ENCODE measurements around the gene MTM1.

Gene MTM1

DNA sequence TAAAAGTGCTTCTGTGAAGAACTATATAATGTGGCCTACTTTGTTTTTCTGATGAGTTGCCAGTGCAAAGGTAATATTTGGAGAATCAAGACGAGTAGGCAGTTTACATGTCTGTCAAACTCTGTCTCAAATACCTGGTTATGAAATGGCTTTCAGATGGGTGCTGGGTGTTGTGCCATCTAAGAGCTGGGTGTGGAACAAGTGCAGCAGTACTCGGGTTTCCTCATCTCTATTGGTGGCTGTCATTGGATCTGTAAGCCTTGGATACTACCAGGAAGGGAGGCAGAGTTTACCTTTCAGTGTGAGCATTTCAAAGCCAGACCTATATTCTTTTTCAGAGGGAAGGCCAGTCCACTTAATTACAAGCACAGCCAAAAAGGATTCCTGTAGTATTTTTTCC, 37.2 kb downstream of the MTM1 start:
- DNase-seq (ENCODE audit: low spot score) = no peak

DNA sequence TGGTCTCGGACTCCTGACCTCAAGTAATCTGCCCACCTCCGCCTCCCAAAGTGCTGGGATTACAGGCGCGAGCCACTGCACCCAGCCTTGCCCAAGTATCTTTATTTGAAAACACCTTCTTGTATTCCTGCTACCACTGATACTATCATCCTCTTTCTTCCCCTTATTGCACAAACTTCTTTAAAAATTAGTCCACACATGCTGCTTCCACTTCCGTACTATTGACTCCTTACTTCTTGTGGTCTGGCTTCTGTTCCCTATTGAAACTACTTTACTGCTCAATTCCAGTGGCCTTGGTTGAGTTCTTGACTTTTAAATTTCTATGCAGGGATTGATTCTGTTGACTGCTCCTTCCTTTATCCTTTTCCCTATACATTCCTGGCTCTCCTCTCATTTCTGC, 38.8 kb downstream of the MTM1 start:
- no peak for DNase-seq (ENCODE audit: low spot score)

DNA sequence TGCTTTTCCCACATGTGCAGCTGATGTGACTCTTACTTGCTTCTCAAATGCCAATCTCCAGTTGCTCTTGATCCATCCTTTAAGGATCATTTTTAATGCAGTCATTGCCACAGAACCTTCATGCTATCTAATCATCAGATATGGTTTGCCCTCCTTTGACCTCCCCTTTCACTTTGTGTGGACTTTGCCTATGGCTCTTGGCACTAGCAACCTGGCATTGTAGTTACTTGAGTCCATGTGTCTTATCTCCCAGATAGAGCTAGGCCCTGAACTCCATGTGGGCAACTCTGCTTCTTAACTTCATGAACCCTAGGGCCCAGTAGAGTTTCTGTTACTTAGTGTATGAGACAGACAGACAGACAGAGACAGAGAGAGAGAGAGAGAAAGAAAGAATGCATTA, 41.6 kb downstream of the MTM1 start:
- no peak for DNase-seq (ENCODE audit: low spot score)

DNA sequence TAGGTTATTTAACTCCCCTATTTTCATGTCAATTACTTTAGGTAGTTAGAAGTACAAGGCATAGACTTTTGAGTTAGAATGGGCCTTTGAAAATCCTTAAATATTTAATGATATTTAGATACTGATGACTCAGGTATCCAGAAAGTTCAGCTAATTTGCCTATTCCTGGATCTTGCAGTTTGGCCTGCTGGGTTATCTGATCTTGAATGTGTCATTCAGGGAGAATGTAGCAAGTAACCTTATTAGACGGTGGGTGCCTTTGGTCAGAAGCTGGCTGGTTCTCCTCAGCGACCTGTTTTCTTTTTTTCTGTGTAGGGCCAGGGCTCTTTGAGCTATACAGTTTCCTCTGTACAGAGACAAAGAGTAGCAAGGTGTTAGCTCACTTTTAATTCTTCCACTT, 42.0 kb downstream of the MTM1 start:
- DNase-seq (ENCODE audit: low spot score) = no peak

DNA sequence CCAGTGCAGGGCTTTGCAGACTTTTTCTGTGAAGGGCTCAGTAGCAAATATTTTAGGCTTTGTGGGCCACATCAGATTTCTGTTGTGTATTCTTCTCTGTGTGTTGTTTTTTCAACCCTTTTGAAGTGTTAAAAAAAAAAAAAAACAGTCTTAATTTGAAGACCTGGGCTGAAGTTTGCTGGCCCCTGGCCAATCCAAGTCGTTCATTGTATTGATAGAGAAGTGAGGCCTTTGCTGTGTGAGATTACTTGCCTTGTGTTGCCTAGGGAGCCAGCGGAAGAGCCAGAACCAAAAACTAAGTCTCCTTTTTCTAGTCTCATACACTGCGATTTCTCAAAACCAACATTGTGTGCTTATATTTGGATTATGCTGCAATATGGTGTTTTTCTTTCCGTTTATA, 46.9 kb downstream of the MTM1 start:
- DNase-seq (ENCODE audit: low spot score) = no peak

DNA sequence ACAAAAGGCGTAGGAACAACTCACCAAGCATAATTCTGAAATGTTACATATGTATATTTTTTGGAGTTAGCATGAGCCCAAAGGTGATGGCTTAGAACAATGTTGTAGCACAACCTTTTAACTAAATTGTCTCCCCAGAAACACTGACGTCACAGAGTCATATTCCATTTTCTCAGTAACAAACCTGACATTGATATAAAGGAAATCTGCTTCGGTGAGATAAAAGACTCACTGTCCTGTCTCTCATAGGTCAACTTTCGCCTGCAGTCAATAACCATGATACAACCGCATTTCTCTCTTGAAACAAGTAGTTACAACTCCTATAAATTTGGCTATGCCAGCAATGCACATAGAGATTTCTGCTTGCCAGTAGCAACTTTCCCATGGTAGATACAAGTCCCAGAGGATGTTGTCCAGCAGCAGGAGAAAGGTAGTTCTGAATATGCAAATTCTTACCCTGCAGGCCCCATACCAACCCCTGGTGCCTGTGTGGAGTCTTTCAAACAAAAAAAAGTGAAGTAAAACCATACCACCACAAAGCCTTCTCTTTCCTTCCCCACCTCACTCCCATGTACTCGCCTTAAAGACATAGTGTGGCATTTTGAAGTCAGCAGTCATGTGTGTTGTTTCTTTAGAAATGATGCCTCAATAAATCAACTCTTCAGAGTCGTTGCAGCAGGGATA, 47.9 kb downstream of the MTM1 start:
- DNase-seq (ENCODE audit: low spot score) = no peak

DNA sequence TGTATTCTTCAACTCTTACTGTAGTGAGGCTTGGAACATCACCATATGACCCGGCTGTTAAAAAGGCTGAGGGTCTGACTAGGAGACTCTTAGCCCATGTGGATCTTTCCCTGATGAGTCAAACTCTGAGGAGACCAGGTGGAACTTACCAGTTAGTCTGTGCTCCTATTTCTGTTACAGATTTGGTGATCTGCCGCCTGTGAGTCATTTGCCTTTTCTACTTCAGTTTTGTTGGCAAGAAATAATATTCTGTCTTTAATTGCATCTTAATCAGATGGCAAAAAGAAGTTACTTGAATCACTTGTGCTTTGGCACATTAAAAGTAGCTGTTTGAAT, 48.4 kb downstream of the MTM1 start:
- no peak for DNase-seq (ENCODE audit: low spot score)

DNA sequence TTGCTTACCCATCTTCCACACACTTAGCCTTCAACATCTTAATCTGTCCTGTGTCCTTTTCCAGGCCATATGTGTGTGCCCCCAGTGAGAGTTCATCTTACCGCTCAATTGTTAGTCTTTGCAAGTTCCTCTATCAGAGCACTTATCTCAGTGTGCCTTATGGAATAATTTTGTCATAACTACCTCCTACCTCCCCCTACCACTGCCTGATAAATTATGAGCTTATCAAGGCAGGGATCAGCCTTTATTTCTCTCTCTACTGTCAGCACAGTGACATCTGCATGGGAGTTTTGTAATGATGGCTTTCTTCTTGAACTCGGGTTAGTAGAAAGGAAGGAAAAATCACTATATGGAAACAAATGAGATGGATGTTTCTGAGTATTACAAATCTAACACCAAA, 53.2 kb downstream of the MTM1 start:
- DNase-seq (ENCODE audit: low spot score) = no peak

DNA sequence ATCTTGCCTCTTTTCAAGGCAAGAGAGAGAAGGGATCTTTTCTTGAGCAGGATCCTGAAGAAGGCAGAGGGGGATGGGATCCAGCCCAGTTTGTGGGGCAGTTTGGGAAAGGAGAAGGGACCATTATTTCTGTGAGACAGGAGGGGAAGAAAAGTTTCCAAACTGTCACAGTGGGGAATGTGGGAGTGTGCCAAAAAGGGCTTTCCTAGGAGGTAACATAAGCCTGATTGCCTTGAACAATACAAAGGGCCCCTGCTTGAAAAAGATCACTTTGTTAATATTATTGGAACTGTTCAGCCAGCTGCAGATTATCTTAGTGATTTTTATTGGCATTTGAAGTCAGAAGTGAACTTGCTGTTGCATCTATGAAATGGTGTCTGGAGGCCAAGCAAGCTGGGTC, 55.2 kb downstream of the MTM1 start:
- DNase-seq (ENCODE audit: low spot score) = no peak

DNA sequence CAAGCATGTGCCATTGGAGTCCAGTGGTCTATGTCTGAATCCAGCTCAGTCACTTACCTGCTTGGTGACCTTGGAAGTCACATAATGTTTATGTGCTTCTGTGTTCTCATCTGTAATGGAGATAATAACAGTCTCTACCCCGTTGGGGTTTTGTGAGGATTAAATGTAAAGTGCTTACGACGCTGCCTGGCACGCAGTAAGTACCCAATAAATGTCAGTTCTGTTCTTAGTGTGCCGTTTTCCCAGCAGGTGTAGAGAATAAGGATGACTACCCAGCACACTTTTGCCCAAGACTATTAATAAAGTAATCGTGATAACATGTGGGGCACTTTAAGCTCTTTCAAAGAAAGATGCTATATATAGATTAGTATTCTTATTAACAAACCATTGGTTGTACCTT, 56.7 kb downstream of the MTM1 start:
- no peak for DNase-seq (ENCODE audit: low spot score)

DNA sequence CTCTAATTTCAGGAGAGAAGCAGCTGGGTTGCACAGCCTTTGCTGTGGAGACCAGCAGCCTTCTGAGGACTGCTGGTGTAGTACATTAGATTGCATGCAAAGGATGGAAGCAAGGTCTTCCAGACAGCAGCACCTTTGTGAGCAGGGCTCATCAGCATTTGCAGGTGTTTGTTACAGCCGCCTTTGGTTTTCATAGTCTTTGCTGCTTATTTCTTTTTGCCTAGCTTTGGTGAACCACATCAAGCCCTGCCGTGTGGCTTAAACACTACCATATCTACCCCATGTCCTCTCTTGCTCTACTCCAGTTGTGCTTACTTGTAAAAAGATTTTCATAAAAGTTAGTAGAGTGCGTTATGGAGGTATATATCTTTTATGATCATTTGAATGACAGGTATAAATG, 57.5 kb downstream of the MTM1 start:
- DNase-seq (ENCODE audit: low spot score) = no peak

DNA sequence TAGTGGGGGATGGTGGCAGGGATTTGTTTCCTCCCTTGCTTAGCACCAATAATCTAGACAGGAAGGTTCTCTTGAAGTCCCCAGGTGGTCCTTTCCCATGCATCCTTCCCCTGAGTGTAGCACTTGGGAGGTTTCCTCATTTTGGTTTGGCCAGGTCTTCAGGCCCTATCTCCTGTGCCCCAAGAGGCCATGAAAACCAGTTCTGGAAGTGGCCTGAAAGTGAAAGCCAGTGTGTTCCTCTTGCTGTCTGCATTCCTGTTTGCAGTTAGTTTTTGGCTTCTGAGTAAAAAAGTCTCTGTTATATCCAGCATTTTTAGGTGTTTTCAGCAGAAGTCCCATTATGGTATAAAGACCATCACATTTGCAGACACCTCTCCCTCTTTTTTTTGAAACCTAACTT, 59.5 kb downstream of the MTM1 start:
- DNase-seq (ENCODE audit: low spot score) = no peak

DNA sequence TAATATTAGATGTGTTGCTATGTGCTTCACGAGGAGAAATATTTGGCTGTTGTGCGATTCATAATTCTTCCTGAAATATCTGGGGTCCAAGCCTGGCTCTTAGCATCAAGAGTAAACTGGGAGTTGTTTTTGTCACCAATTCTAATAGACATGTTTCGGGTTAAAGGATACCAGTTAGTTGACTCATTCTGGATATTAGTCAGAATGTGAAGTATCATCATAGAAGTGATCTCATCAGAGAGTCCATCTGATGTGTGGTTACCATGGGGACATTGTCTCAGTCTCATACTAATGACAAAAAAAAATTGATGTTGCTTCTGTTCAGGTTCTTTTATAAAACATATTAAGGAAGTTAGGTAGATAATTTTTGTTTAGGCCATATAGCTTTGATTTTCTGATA, 67.5 kb downstream of the MTM1 start:
- no peak for DNase-seq (ENCODE audit: low spot score)

DNA sequence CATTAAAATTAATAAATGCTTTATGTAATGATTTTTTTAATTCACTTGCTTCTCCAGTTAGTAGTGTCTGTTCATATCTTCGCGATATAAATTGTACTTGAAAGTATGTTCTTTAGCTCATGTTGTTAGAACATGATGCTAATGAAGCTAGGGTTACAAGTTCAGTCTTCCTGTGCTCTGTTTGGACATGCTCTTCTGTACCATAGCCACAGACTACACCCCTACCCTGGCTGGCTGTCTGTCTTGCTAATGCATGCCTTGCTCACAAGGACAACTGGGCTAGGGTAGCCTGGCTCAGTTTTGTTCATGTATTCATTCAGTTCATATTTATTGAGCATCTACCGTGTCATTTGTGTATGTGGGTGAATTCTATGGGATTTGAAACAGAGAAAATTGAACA, 74.0 kb downstream of the MTM1 start:
- no peak for DNase-seq (ENCODE audit: low spot score)

DNA sequence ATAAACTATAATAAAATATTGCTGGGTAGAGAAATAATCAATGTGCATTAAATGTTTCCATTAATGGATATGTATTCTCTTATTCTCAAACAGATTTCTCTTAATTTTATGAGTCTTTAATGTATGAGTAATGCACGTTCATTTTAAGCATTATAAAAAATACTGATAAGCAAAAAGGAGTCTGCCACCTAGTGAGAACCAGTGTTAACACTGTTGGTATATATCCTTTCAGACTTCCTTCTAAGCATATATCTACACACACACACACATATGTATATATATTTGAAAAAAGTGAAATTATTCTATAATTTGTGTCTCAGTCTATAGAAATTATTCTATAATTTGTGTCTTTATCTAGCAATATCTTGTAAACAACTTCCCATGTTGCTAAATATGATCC, 74.8 kb downstream of the MTM1 start:
- no peak for DNase-seq (ENCODE audit: low spot score)

DNA sequence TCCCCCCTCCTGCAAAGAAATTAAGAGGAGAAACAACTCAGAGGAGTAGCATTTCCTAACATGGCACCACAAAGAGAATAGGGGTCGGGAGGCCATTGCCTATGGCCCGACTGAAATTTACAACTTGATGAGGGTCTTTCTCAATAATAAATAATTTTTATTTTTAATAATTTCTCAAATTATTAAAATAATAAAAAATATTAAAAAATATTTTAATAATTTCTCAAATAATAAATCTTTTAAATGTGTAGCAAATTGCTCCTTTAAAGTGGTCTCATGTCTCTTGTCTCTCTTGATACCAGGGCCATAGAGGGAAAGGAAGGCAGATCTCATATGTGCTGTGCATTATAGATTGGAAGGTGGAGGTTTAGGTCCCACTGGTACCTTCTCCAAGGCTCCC, 75.5 kb downstream of the MTM1 start:
- DNase-seq (ENCODE audit: low spot score) = no peak

DNA sequence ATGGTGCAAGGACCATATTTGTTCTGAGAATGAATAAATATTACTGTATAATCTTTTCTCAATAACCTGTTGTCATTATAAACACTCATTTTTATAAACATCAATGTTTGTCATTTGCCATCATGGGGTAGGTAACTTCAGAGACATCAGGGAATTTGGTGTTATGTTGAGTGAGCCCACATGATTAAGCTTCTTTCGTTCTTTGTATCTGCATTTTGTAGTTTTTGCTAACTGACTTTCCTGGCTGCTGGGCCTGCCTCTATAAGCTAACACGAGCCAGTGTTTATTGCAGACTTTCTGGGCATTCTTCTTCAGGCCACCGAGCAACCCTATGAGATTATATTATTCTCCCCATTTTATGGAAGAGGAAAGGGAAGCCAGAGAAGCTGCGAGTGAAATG, 76.0 kb downstream of the MTM1 start:
- no peak for DNase-seq (ENCODE audit: low spot score)

DNA sequence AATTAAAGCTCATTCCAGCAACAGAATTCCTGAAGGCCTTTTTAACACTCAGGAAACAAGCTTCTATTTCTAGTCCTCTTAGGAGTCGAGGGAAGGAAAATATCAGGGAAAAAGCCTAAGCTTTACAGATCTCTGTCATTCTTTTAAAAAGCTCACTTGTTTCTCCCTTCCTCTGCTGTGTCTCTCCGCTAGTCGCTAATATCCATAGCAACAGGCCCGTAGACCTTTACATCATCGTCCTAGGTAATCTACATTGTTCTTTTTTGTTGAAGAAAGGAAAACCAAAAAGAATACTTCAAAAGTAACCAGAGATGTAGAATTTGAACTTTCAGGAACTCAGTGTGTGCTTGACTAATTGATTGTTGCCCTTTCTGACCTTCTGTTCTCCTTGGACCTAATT, 78.9 kb downstream of the MTM1 start:
- DNase-seq (ENCODE audit: low spot score) = no peak

DNA sequence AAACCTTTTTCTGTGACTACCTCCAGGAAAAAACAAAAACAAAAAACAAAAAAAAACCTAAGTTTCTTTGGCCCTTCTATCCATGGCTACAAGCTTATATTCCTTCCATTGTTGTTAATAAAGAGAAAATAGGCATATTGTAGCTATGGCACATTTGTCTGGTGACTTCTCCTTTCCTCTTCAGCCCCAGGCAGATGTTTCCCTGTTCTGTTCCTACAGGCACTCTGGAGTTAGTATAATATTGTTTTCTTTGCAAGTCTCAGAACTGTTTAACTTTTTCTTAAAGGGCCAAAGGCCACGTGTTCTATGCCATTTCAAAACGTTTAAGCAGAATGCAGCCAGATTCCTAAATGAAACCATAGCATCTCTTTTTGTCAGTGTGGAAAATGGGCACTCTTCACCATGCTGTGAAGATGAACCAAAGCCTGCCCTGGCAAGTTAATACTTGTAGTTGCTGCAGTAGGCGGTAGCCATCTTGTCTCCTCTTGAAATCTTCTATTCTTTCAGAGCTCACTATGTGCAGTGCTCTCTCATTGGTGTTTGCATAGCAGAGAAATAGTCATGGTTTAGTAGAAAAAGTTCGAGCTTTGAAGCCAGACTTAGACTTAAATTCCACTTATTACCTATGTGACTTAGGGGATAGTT, 80.0 kb downstream of the MTM1 start:
- DNase-seq (ENCODE audit: low spot score) = no peak

DNA sequence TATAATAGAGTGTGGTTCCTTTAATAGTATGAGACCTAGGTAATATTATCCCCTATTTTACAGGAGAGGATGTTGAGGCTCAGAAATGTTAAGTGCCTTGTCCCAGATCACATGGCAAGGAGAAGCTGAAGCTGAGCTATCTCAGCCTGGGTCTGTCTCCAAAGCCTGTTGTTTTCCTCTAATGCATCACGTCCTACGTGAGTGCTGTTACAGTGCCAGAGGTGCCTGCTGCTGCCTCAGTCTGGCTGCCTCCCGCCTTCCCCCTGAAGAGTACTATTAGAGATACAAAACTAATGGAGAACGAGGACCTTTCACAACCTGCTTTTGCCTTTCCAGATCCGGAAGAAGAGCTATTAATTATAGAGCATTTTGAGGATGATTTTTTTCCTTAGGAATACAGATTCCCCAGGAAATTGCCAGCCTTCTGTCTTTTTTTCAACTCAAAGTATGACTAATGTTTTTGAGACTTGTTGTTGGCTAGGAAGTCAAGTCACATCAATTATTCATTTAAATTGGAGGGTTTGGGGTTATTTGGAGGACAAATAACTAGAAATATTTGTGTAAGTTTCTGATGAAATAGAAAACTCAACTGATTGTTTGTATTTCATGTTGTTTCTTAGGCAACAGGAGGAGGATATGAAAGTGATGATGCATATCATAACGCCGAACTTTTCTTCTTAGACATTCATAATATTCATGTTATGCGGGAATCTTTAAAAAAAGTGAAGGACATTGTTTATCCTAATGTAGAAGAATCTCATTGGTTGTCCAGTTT, 80.9 kb downstream of the MTM1 start:
- no peak for DNase-seq (ENCODE audit: low spot score)

DNA sequence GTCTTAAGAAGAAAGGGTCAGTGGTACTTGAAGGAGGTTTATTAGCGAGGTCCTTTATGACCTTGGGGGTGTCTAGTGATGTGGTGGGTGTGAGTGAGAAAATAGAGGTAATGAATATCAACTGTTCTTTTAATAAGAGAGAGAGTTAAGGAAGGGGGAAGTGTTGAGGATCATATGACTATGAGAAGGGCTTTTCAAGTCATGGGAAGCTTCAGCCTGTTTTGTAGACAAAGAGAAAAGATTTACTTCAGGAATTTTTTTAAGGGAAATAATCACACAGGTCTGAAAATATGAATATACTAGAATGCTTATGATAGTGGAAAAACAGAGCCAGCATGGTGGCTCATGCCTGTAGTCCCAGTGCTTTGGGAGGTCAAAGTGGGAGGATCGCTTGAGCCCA, 83.5 kb downstream of the MTM1 start:
- no peak for DNase-seq (ENCODE audit: low spot score)

DNA sequence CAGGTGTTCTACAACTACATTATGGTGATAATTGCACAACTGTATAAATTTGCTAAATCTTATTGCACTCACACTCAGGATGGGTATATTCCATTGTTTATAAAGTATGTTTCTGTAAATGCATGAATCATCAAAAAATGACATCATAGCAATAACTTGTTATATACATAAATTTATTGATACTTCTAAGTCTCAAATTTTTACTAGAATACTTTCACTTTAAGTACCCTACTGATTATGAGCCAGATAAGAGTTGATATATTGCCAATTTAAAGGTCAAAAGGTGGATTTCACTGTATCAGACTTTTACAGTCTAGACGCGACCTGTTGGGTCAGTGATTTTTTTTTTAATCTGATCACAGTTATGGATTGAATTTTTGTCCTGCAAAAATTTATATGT, 87.4 kb downstream of the MTM1 start:
- DNase-seq (ENCODE audit: low spot score) = no peak

DNA sequence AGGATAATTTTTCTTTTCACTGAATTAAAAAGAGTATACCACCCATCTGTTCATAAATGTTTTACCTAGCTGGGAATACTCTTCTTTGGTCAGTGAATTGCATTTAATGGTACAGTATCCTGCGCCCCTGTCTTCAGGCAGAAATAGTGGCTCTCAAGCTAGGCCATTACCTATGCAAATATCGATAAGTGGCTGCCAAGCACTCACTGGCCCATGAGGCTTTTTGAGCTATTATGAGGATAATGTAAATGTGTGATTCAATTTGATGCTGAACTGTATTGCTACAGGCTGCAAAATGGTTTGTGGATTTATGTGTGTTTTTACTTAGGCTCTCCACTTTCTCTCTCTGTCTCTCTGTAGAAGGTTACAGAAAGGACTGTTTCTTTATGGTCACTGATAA, 94.7 kb downstream of the MTM1 start:
- DNase-seq (ENCODE audit: low spot score) = no peak

DNA sequence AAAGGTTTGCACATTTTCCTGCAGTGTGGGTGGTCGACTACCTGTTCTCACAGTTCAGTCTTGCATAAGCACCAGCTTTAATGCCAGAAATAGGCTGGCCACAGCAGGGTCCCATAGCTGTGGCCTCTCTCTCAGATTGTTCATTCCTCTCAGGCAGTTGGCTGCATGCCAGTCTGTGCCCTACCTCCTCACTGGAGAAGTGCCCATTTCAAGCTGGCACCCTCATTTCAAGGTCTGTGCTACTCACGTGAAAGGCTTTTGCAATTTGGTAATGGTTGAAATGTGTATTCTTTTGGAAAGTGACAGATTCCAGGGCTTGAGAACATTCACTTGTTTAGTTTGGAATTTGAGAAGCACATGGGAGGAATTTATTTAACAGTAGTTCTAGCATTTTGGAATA, 95.9 kb downstream of the MTM1 start:
- no peak for DNase-seq (ENCODE audit: low spot score)
